Measurements from ENCODE around the gene CTU2. TPM values are rescaled to one million over a fixed set of nuclear protein-coding genes. Genes with fewer than 3 reads are reported as not detected.
A peak's percentile ranks its signal among the peaks of the same experiment; 100 is the strongest.

CTU2 gene
- total RNA-seq, 1 donor from 2014 or later = 21.3 TPM

DNA sequence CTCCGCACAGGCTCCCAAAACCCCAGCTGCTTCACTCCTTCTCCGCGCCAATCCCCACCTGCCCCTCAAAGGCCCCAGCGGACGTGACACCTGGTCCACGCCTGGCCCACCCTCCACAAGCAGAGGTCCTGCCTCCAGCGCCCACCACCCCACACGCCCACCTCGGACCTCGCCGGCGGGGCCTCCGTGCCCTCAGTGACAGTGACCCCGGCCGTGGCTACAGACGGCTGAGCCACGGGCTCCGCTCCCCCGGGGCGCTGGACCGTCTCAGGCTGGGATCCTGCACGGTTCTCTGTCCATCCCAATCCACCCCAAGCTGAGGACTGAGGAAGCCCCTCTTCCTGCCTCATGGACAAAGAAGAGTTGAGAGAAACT lies 53.7 kb downstream of the CTU2 start:
- DNase-seq (no peak), ATAC-seq (no peak)
- TF ChIP-seq, protein P1, sequence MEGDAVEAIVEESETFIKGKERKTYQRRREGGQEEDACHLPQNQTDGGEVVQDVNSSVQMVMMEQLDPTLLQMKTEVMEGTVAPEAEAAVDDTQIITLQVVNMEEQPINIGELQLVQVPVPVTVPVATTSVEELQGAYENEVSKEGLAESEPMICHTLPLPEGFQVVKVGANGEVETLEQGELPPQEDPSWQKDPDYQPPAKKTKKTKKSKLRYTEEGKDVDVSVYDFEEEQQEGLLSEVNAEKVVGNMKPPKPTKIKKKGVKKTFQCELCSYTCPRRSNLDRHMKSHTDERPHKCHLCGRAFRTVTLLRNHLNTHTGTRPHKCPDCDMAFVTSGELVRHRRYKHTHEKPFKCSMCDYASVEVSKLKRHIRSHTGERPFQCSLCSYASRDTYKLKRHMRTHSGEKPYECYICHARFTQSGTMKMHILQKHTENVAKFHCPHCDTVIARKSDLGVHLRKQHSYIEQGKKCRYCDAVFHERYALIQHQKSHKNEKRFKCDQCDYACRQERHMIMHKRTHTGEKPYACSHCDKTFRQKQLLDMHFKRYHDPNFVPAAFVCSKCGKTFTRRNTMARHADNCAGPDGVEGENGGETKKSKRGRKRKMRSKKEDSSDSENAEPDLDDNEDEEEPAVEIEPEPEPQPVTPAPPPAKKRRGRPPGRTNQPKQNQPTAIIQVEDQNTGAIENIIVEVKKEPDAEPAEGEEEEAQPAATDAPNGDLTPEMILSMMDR (IDR thresholded peaks at IDR 0.05) = no peak
- Histone ChIP-seq H3K36me3 (no peaks in the 10 kb centered on the region), H3K27ac (peak overlapping the region; percentile 47), H3K4me1 (peaks cover 59% of the 10 kb centered on the region), H3K4me3 (no peak overlapping the region), H3K27me3 (no peaks in the 10 kb centered on the region), H3K9me3 (no peaks in the 10 kb centered on the region)
- intact Hi-C loops (cut with DNase I) = no loop called here

DNA sequence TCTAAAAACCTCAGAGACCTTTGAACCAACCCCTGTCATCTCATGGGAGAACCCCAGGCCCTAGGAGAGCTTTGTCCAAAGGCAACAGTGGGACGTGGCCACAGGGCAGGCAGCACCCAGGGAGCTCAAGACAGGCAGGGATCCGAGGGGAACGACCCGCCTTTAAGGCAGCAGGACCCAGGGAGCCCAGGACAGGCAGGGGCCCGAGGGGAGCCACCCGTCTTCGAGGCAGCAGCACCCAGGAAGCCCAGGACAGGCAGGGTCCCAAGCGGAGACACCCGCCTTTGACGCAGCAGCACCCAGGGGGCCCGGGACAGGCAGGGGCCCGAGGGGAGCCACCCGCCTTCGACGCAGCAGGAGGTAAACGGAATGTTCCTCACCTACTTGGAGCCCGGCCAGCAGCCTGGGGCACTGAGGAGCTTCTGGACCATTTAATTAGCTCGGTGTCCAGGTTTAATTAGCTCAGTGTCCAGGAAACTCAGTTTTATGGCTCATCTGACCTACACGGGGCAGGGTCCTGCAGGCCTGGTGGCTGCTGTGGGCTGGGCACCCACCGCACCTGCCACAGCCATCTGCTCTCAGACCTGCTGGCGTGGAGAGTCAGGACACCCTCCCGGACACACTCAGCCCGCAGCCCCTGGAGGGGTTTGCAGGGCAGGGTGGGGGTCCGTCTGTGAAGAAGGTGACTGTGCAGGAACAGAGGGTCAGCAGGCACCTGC lies 54.3 kb downstream of the CTU2 start:
- H3K27ac ChIP-seq = no peak overlapping the region
- no peak overlapping the region for H3K4me3 ChIP-seq
- ATAC-seq (no peak), DNase-seq (no peak)
- intact Hi-C loops (cut with DNase I) = no loop called here
- TF ChIP-seq, protein P1 (IDR thresholded peaks at IDR 0.05) = no peak
- H3K9me3 ChIP-seq = no peaks in the 10 kb centered on the region
- H3K36me3 ChIP-seq = no peaks in the 10 kb centered on the region
- peaks cover 61% of the 10 kb centered on the region for H3K4me1 ChIP-seq
- H3K27me3 ChIP-seq = no peaks in the 10 kb centered on the region

DNA sequence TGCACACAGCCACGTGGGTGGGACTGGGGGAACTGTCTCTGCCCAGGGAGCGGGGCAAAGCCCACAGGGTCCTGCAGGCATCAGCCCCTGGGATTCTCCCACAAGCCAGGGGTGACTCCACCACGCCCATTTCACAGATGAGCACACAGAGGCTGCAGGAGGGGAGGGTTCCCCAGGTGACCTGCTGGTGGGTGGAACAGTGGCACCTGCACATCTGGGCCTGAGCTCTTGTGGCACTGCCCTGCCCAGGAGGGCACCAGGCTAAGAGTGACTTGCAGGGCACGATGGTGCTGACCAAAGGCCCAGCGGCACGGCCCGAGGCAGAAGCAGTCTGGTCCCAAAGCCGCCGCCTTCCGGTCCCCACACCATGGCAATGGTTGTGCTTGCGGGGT lies 54.8 kb downstream of the CTU2 start:
- Histone ChIP-seq H3K4me3 (no peak overlapping the region), H3K9me3 (no peaks in the 10 kb centered on the region), H3K27me3 (no peaks in the 10 kb centered on the region), H3K36me3 (no peaks in the 10 kb centered on the region), H3K4me1 (peaks cover 65% of the 10 kb centered on the region), H3K27ac (no peak overlapping the region)
- intact Hi-C loops (cut with DNase I) = no loop called here
- no peak for DNase-seq
- ATAC-seq = no peak
- TF ChIP-seq, protein P1 (IDR thresholded peaks at IDR 0.05) = no peak

GRCh38 chr16:88761830-88762229 lies 55.5 kb downstream of the CTU2 start:
- H3K36me3 ChIP-seq = no peaks in the 10 kb centered on the region
- intact Hi-C loops (cut with DNase I) = no loop called here
- peaks cover 72% of the 10 kb centered on the region for H3K4me1 ChIP-seq
- TF ChIP-seq, protein P1 (IDR thresholded peaks at IDR 0.05) = no peak
- H3K27me3 ChIP-seq = no peaks in the 10 kb centered on the region
- no peaks in the 10 kb centered on the region for H3K9me3 ChIP-seq
- no peak overlapping the region for H3K27ac ChIP-seq
- ATAC-seq (peak; percentile 1), DNase-seq (no peak)
- no peak overlapping the region for H3K4me3 ChIP-seq

DNA sequence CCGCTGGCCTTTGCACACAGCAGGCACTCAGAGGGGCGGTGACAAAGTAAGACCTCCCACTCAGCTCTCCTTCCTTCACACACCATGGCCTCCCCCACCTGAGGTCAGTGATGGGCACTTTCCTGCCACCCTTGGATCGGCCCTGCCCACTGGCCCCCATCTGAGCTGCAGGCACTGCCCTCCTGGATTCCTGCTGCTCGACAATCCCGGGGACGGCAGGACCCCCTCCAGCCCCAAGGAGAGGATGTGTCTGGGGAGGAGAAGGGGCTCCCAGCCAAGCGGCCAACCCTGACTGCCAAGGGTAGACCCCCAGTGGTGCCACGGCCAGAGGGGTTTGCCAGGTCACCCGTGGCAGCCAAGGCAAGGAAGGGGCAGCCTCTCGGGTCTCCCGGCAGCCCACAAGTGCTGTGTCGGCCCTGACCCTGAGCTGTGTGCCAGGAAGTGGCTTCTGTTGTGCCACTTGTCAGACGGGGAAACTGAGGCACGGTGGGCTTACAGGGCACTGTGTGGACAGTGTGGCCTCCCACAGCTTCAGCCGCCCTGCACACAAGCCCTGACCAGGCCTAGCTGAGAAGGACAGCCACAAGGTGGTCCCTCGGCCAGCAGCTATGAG lies 56.1 kb downstream of the CTU2 start:
- Histone ChIP-seq H3K4me3 (no peak overlapping the region), H3K27me3 (no peaks in the 10 kb centered on the region), H3K4me1 (peaks cover 77% of the 10 kb centered on the region), H3K27ac (peak overlapping the region; percentile 24), H3K36me3 (no peaks in the 10 kb centered on the region), H3K9me3 (no peaks in the 10 kb centered on the region)
- intact Hi-C loops (cut with DNase I) = no loop called here
- ATAC-seq (no peak), DNase-seq (no peak)
- TF ChIP-seq, protein P1 (IDR thresholded peaks at IDR 0.05) = no peak

Data from upper lobe of right lung (tissue), 1 donor.